Endometrium (tissue), 2 donors: Measurements from ENCODE around the gene TACC3.

Source experiments
- FAIRE-seq: peaks from 2 replicates; lab custom pipeline; 2012; peaks lifted over from hg19 to GRCh38; lab: Jason Lieb, UNC
- donor health status: control.
- donor health status: control.

TACC3 gene

GRCh38 chr4:1723131-1723801 is 1.9 kb downstream of the TACC3 start:
- no peak for FAIRE-seq

DNA sequence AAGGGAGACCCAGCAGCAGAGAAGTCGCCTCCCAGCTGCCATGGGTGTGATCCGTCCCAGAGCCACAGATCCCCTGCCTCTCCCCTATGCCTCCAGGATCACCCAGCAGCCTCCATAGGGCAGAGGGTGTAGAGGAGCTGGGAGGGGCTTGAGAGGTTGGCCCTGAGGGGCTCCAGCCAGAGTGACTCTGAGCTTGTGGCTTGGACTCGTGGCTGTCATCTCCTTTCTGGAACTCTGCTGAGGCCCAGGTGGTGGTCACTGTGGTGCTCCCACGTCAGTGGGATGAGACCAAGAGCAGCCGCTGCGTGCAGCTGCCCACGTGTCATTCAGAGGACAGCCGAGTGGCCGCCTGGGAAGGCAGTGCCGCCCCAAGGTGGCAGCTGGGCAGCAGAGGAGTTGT is 4.2 kb downstream of the TACC3 start:
- FAIRE-seq, result no peak

GRCh38 chr4:1726146-1726934 is 5.0 kb downstream of the TACC3 start:
- FAIRE-seq, result no peak

DNA sequence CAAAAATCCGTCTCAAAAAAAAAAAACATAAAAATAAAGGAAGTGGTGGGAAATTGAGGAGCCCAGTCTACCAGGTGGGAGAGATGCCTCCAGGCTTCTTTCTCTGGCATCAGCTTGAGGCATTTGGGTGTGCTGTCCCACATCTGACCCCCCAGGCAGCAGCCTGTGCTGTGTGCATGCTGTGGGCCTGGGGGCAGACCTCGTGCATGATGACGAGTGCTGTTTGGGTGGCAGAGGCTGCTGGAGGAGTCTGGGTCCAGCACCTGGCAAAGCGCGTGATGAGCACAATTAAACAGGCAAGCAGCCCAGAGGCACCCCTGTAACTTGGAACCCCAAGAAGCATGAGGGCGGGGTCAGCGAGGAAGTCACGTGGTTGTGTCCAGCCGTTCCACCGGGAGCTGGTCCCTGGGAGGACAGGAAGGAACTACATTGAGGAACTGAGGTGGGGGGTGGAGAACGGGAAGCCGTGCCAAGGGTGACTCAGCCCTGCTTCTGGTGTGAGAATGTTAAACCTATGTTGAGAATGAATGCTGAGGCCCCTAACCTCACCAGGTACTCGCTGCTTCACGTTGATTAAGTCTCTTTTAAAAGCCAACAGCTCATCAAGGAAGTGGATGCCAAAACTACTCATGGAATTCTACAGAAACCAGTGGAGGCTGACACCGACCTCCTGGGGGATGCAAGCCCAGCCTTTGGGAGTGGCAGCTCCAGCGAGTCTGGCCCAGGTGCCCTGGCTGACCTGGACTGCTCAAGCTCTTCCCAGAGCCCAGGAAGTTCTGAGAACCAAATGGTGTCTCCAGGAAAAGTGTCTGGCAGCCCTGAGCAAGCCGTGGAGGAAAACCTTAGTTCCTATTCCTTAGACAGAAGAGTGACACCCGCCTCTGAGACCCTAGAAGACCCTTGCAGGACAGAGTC is 6.1 kb downstream of the TACC3 start:
- FAIRE-seq, result no peak

GRCh38 chr4:1728061-1728980 is 7.0 kb downstream of the TACC3 start:
- no peak for FAIRE-seq

GRCh38 chr4:1730532-1731135 is 9.3 kb downstream of the TACC3 start:
- no peak for FAIRE-seq

GRCh38 chr4:1731180-1731579 is 9.9 kb downstream of the TACC3 start:
- no peak for FAIRE-seq

- no peak for FAIRE-seq
Measured at GRCh38 chr4:1732911-1733310, 11.6 kb downstream of the TACC3 start.

DNA sequence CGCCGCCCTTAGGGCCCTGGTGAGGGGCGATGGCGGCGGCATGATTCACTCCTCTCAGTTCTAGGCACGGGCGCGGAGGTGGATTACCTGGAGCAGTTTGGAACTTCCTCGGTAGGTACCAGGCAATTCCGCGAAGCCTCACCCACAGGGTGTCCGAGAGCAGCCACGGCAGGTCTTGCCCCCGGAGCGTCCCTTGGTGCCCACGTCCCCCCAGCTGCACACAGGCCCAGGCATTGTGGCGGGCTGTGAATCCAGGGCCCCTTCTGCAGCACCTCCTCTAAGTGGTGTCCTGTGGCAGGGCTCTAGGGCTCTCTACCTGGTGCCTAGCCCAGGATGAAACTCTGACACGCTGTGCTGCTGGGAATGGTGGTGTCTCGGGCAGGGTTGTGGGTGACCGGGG is 13.9 kb downstream of the TACC3 start:
- no peak for FAIRE-seq

DNA sequence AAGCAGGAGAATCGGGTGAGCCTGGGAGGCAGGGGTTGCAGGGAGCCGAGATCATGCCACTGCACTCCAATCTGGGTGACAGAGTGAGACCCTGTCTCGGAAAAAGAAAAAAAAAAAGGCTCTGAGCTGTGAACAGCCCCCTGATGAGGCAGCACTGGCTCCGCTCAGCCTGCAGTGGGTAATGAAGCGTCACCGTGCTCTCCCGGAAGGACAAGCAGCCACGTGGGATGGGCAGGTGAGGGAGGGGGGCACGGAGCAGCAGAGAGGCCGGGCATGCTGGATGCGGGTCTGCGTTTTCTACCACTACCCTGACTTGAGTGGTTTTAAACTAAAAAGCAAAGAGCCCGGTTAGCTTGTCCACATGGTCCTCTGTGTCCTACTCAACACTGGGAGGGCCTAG is 15.5 kb downstream of the TACC3 start:
- FAIRE-seq, result no peak

DNA sequence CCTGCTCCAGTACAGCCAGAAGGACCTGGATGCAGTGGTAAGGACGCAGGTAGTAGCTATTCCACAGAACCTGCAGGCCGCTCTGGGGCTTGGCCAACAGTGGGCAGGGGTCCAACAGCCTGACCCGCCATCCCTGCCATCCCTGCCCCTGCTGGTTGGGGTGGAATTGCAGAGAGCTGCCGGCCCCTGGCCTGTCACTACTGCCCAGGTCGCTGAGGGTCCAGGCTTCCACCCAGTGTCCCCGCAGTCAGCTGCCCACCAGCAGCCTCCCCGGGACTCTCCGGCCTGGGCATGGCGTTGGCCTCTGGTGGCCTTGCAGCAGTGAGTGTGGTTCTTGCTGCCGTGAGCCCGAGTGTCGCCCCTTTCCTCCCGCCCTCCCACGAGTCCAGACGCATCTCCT is 16.3 kb downstream of the TACC3 start:
- FAIRE-seq, result no peak

DNA sequence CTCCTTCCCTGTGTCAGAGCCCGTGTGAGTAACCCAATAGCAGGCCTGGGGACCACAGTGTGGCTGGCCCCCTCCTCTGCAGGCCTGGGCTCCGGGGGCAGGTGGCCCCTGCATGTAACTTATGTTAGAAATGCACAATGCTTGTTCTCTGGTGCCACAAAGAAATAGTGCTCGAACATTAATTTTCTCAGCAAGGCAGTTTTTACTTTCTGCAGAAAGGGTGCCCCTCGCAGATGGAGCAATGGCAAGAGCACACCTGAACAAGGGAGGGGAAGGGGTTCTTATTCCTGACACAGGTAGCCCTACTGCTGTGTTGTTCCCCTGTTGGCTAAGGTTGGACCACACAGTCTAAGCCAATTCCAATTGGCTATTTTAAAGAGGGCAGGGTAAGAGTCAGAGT is 17.1 kb downstream of the TACC3 start:
- no peak for FAIRE-seq

- FAIRE-seq, result no peak
Measured at GRCh38 chr4:1739358-1739757, 18.0 kb downstream of the TACC3 start.

GRCh38 chr4:1740021-1740545 is 18.8 kb downstream of the TACC3 start:
- no peak for FAIRE-seq

GRCh38 chr4:1741208-1741607 is 19.9 kb downstream of the TACC3 start:
- FAIRE-seq, result no peak

DNA sequence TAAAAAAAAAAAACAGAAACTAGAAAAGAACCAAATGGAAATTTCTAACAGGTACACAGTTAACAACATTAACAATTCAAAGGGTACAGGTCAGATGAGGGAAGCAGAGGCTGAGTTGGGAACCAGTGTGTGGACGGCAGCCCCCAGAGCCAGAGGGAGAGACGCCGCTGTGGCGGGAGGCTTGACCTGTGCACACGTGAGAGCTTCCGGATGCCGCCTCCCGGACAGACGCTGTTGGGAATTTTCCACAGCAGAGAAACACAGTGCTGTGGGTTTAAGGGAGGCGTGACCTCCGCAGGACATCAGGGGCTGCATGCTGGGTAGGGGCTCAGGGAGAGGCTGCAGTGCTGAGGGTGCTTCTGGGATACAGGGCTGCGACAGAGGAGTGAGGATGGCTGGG is 22.2 kb downstream of the TACC3 start:
- no peak for FAIRE-seq

DNA sequence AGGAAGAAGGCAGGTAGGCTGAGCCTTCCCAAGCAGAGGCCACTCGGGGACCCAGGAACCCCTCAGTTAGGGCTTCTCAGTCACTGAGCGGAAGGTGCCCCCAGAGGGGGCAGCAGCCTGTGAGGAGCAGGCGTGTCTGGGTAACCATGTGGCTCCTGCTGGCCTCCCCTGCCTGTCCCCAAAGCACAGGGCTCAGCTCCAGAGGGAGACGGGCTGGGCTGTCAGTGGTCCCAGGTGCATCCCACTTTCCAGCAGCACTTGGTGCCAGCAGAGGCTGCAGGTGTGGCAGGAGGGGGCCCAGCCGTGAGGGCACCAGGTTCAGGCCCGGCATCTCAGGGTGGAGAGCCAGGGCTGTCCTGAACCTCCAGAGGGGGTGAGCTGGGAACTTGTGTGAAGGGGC is 22.7 kb downstream of the TACC3 start:
- FAIRE-seq, result no peak

- FAIRE-seq, result no peak
Measured at GRCh38 chr4:1744552-1744951, 23.2 kb downstream of the TACC3 start.

DNA sequence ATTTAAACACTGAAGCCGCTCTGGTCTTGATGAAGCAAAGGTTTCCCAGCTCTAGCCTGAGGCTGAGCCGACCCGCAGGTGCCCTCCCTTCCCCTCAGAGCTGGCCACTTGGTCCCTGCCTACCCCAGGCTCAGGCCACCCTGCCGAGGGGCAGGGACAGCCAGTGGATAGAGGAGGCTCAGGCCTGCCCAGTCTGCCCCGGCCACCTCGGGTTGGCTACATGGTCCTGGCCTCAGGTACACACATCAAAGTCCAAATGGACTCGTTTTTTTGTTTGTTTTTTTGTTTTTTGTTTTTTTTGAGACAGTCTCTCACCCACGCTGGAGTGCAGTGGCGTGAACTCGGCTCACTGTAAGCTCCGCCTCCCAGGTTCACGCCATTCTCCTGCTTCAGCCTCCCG is 23.8 kb downstream of the TACC3 start:
- no peak for FAIRE-seq

- FAIRE-seq, result no peak
Measured at GRCh38 chr4:1745697-1746096, 24.4 kb downstream of the TACC3 start.

GRCh38 chr4:1746265-1746691 is 25.0 kb downstream of the TACC3 start:
- FAIRE-seq, result no peak
